IMR-90 (cell line): Measurements from ENCODE around the gene ACVR1B. TPM values are rescaled to one million over a fixed set of nuclear protein-coding genes. Genes with fewer than 3 reads are reported as not detected.

Experiments used
- ATAC-seq: fragments of 200-7000 bp; cut with Tn5 transposase; 2 replicates; pipeline ENCODE4 v1.9.1; 2020; ENCODE audit warnings: low read depth, mild to moderate bottlenecking, moderate library complexity
- BruUV-seq: library from RNA; stranded (reverse); fragments of 400-500 nt; replicated peaks from 2 replicates; lab custom pipeline; 2021; lab: Mats Ljungman, UMichigan
- CTCF ChIA-PET: fragments of 300-600 bp; formaldehyde crosslinking; extraction: SDS; loops from one replicate; lab custom pipeline; 2021; ENCODE audit warnings: antibody characterized with exemption; lab: Yijun Ruan, JAX
- POLR2A ChIA-PET: fragments of 300-600 bp; sonication (Branson Sonifier 250); formaldehyde crosslinking; loops from one replicate; lab custom pipeline; 2022; ENCODE audit warnings: antibody characterized with exemption; ENCODE audit not compliant: unreplicated experiment; lab: Charles Lee
- DNase-seq: peaks from one replicate; pipeline ENCODE4 v3.0.0; 2013
- H2AFZ ChIP-seq: replicated peaks from 2 replicates; pipeline ENCODE3; 2013; ENCODE audit warnings: low read length, mild to moderate bottlenecking; ENCODE audit not compliant: poor library complexity
- H2AK5ac ChIP-seq: 2 replicates; pipeline ENCODE4 v1.6.1; 2013; ENCODE audit warnings: low read depth, low read length, inconsistent platforms
- H2AK9ac ChIP-seq: replicated peaks from 2 replicates; pipeline ENCODE3; 2013; ENCODE audit warnings: mild to moderate bottlenecking, low read depth, low read length, moderate library complexity; ENCODE audit not compliant: poor library complexity
- H2BK120ac ChIP-seq: 2 replicates; pipeline ENCODE4 v1.6.1; 2013; ENCODE audit warnings: low read depth, low read length, inconsistent platforms
- H2BK15ac ChIP-seq: 3 replicates; pipeline ENCODE4 v1.6.1; 2013; ENCODE audit warnings: low read depth, low read length, inconsistent platforms
- H2BK20ac ChIP-seq: 2 replicates; pipeline ENCODE4 v1.6.1; 2013; ENCODE audit warnings: low read depth, mild to moderate bottlenecking, inconsistent platforms, low read length, moderate library complexity
- H2BK5ac ChIP-seq: 2 replicates; pipeline ENCODE4 v1.6.1; 2013; ENCODE audit warnings: mild to moderate bottlenecking, low read depth, low read length, inconsistent platforms; ENCODE audit not compliant: poor library complexity, severe bottlenecking
- H3K14ac ChIP-seq: replicated peaks from 2 replicates; pipeline ENCODE4 v1.6.1; 2013; ENCODE audit warnings: low read depth, low read length, inconsistent platforms
- H3K18ac ChIP-seq: 2 replicates; pipeline ENCODE4 v1.6.1; 2013; ENCODE audit warnings: low read depth, low read length, control low read depth
- H3K23ac ChIP-seq: 2 replicates; pipeline ENCODE4 v1.6.1; 2013; ENCODE audit warnings: low read depth, low read length, inconsistent platforms
- H3K27ac ChIP-seq: 2 replicates; pipeline ENCODE4 v1.5.1; 2013; ENCODE audit warnings: mild to moderate bottlenecking, control low read depth, low read length; ENCODE audit not compliant: insufficient read depth
- H3K27me3 ChIP-seq: 2 replicates; pipeline ENCODE4 v1.6.1; 2013; ENCODE audit warnings: low read length; ENCODE audit not compliant: control insufficient read depth, insufficient read depth
- H3K36me3 ChIP-seq: 2 replicates; pipeline ENCODE4 v1.6.1; 2013; ENCODE audit warnings: low read length, mixed read lengths; ENCODE audit not compliant: control insufficient read depth, insufficient read depth
- H3K4ac ChIP-seq: 2 replicates; pipeline ENCODE4 v1.6.1; 2013; ENCODE audit warnings: low read depth, low read length, inconsistent platforms
- H3K4me1 ChIP-seq: 2 replicates; pipeline ENCODE4 v1.6.1; 2013; ENCODE audit warnings: low read length, mixed read lengths; ENCODE audit not compliant: control insufficient read depth, insufficient read depth
- H3K4me2 ChIP-seq: 2 replicates; pipeline ENCODE4 v1.6.1; 2013; ENCODE audit warnings: low read depth, mild to moderate bottlenecking, control low read depth, low read length, moderate library complexity
- H3K4me3 ChIP-seq: 2 replicates; pipeline ENCODE4 v1.5.1; 2013; ENCODE audit warnings: low read depth, mild to moderate bottlenecking, control low read depth, low read length, moderate library complexity; ENCODE audit not compliant: insufficient read depth
- H3K56ac ChIP-seq: 2 replicates; pipeline ENCODE4 v1.6.1; 2013; ENCODE audit warnings: low read length, inconsistent platforms; ENCODE audit not compliant: insufficient read depth; ENCODE audit errors: extremely low read depth
- H3K79me1 ChIP-seq, 2 experiments: 2 replicates each; pipeline ENCODE4 v1.6.1; 2013; ENCODE audit warnings: low read length in 2 of 2, inconsistent platforms in 1 of 2, low read depth in 1 of 2
- H3K9ac ChIP-seq: 2 replicates; pipeline ENCODE4 v1.6.1; 2013; ENCODE audit warnings: low read depth, low read length, control low read depth
- H3K9me1 ChIP-seq: 2 replicates; pipeline ENCODE4 v1.6.1; 2013; ENCODE audit warnings: low read length, inconsistent platforms; ENCODE audit not compliant: insufficient read depth
- H3K9me3 ChIP-seq: 2 replicates; pipeline ENCODE4 v1.6.1; 2013; ENCODE audit warnings: low read length; ENCODE audit not compliant: control insufficient read depth, insufficient read depth
- H4K20me1 ChIP-seq: 2 replicates; pipeline ENCODE4 v1.6.1; 2013; ENCODE audit warnings: low read length, inconsistent platforms; ENCODE audit not compliant: insufficient read depth
- H4K5ac ChIP-seq: 2 replicates; pipeline ENCODE4 v1.6.1; 2013; ENCODE audit warnings: mild to moderate bottlenecking, low read depth, low read length, control low read depth
- H4K8ac ChIP-seq, 2 experiments: 2 replicates each; pipeline ENCODE4 v1.6.1; 2013; ENCODE audit warnings: low read depth in 2 of 2, low read length in 2 of 2, control low read depth in 1 of 2, inconsistent platforms in 1 of 2
- H4K91ac ChIP-seq: 2 replicates; pipeline ENCODE4 v1.6.1; 2013; ENCODE audit warnings: low read depth, low read length, inconsistent platforms; ENCODE audit not compliant: insufficient read depth
- CEBPB ChIP-seq: IDR thresholded peaks from 2 replicates; pipeline ENCODE4 v1.6.1; 2012; ENCODE audit warnings: low read depth, low read length, improper control_type of control experiment
- CHD1 ChIP-seq: IDR thresholded peaks from 2 replicates; pipeline ENCODE4 v1.6.1; 2012; ENCODE audit warnings: low read depth, low read length, improper control_type of control experiment
- FOS ChIP-seq: fragments of 150-350 bp; IDR thresholded peaks from 2 replicates; pipeline ENCODE4 v1.6.1; 2016; ENCODE audit warnings: low read depth, low read length
- MAFK ChIP-seq: IDR thresholded peaks from 2 replicates; pipeline ENCODE4 v1.6.1; 2012; ENCODE audit warnings: low read depth, low read length, improper control_type of control experiment
- MAZ ChIP-seq: IDR thresholded peaks from 2 replicates; pipeline ENCODE4 v1.6.1; 2012; ENCODE audit warnings: low read depth, mild to moderate bottlenecking, low read length, improper control_type of control experiment, moderate library complexity, borderline replicate concordance
- MXI1 ChIP-seq: IDR thresholded peaks from 2 replicates; pipeline ENCODE4 v1.6.1; 2012; ENCODE audit warnings: low read depth, mild to moderate bottlenecking, low read length, moderate library complexity, borderline replicate concordance
- RCOR1 ChIP-seq: IDR thresholded peaks from 2 replicates; pipeline ENCODE4 v1.6.1; 2012; ENCODE audit warnings: mild to moderate bottlenecking, low read length, improper control_type of control experiment; ENCODE audit not compliant: insufficient replicate concordance
- RFX5 ChIP-seq: IDR thresholded peaks from 2 replicates; pipeline ENCODE4 v1.8.0; 2012; ENCODE audit warnings: low read depth, mild to moderate bottlenecking, low read length, moderate library complexity
- SMC3 ChIP-seq: fragments of 150-350 bp; IDR thresholded peaks from 2 replicates; pipeline ENCODE4 v1.6.1; 2016; ENCODE audit warnings: low read depth, mild to moderate bottlenecking, antibody characterized with exemption, low read length, moderate library complexity
- WGBS, 2 experiments: methylation state at CpG; one replicate each; pipeline versions ENCODE4 v1.1.5 to v1.1.7; 2013; ENCODE audit warnings: missing lambda C conversion rate in 2 of 2; ENCODE audit not compliant: insufficient read length in 1 of 2; ENCODE audit errors: extremely low coverage in 2 of 2; 5-methylcytosine and 5-hydroxymethylcytosine counted together
- dilution Hi-C: fragments of 300-500 bp; cut with HindIII; formaldehyde crosslinking; loops from one replicate; pipeline ENCODE4 v1.14.3; 2018; ENCODE audit warnings: low sequenced_read_pairs; ENCODE audit not compliant: unreplicated experiment
- in situ Hi-C: fragments of 300-500 bp; cut with MboI; formaldehyde crosslinking; loops from 3 replicates; pipeline ENCODE4 v1.14.3; 2019; ENCODE audit warnings: low sequenced_read_pairs, inconsistent platforms, mixed read lengths
- intact Hi-C: fragments of 100-400 bp; cut with micrococcal nuclease; formaldehyde crosslinking; loops from 2 replicates; pipeline ENCODE4 v1.10.0; 2022
- polyA plus RNA-seq, 3 experiments: library from polyadenylated mRNA; depleted of rRNA; stranded (reverse); fragments of >200 nt; gene quantifications; 2 replicates each; pipeline ENCODE4 v1.2.3, GENCODE V29; 2012; ENCODE audit warnings: low replicate concordance in 1 of 3
- total RNA-seq: library from RNA; depleted of rRNA; stranded (reverse); fragments of >200 nt; gene quantifications from 2 replicates; pipeline ENCODE4 v1.2.3, GENCODE V29; 2012
- TF ChIP-seq, protein P1 (sequence below): fragments of 150-350 bp; IDR thresholded peaks from 2 replicates; pipeline ENCODE4 v1.6.1; 2016; ENCODE audit warnings: low read depth, mild to moderate bottlenecking, low read length, moderate library complexity, borderline replicate concordance
- TF ChIP-seq, protein P2 (sequence below): conservative IDR thresholded peaks from 2 replicates; pipeline ENCODE4 v1.5.1; 2012; ENCODE audit warnings: mild to moderate bottlenecking, low read depth, low read length, improper control_type of control experiment

ACVR1B gene
- total and polyA plus RNA-seq, 2 of the 4 experiments (the other 2 are of a cell fraction) = 5.7 to 13.6 TPM

DNA sequence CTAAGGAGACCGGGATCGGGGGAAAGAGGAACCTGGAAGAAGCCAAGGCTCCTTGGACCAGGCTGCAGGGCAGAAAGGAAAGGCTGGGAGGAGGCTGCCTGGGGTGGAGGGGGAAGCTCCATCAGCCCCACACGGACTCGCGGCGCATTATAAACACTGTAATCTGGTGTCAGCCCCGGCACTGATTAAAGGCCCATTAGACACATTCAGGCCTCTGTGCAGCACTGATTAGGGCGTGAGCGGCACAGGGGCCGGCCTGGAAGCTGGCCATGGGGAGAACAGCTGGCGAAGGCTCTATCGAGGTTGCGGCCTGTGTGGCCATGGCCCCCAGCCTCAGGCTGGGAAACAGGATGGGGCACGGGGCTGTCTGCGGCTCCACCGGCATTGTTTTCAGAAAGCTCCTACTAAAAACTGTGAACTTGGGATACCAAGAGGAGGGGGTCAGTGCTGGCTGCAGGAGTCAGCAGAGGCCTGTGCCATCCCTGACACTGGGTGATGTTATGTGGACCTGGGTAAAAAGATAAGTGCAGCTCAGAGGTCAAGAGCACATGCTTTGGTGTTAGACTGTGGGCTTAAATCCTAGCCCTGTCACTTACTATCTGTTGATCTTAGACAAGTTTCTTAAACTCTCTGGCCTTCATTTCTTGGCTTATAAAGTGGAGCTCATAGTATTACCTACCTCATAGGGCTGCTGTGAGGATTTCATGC, 33.6 kb upstream of the ACVR1B start:
- Histone ChIP-seq H2AK9ac (no peak overlapping the region), H2AK5ac (no peak overlapping the region), H2AFZ (peak overlapping the region; percentile 60), H3K9me1 (peaks cover 21% of the 10 kb centered on the region), H3K27me3 (no peaks in the 10 kb centered on the region), H3K9ac (no peak overlapping the region), H3K36me3 (peaks cover 8% of the 10 kb centered on the region; the same call in 1 of the 2 replicates), H3K4me3 (no peak overlapping the region), H3K56ac (no peak overlapping the region), H3K23ac (0 out of 2 replicates have a peak overlapping the region, but pooled peaks have one; percentile 29), H4K20me1 (no peaks in the 10 kb centered on the region), H3K9me3 (no peaks in the 10 kb centered on the region), H3K18ac (no peak overlapping the region), H3K4me1 (peaks cover 16% of the 10 kb centered on the region), H2BK120ac (no peak overlapping the region), H3K4ac (no peak overlapping the region), H3K79me1 (peaks cover 0 to 5% of the 10 kb centered on the region in 2 experiments; a peak in 1 of 4 replicates), H2BK5ac (no peak overlapping the region), H2BK15ac (no peak overlapping the region), H3K14ac (no peak overlapping the region), H2BK20ac (no peak overlapping the region), H4K91ac (no peak overlapping the region), H3K27ac (no peak overlapping the region), H3K4me2 (no peak overlapping the region), H4K8ac (no peak overlapping the region), H4K5ac (no peak overlapping the region)
- in situ Hi-C loops = no loop called here
- ATAC-seq = no peak
- POLR2A ChIA-PET = no interaction called here
- no TSS peak for BruUV-seq
- TF ChIP-seq MXI1 (no peak), SMC3 (no peak), RCOR1 (no peak), MAZ (no peak), FOS (no peak), CEBPB (no peak), CHD1 (no peak), MAFK (no peak), RFX5 (no peak)
- TF ChIP-seq, protein P1, sequence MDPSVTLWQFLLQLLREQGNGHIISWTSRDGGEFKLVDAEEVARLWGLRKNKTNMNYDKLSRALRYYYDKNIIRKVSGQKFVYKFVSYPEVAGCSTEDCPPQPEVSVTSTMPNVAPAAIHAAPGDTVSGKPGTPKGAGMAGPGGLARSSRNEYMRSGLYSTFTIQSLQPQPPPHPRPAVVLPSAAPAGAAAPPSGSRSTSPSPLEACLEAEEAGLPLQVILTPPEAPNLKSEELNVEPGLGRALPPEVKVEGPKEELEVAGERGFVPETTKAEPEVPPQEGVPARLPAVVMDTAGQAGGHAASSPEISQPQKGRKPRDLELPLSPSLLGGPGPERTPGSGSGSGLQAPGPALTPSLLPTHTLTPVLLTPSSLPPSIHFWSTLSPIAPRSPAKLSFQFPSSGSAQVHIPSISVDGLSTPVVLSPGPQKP = no peak
- TF ChIP-seq, protein P2, sequence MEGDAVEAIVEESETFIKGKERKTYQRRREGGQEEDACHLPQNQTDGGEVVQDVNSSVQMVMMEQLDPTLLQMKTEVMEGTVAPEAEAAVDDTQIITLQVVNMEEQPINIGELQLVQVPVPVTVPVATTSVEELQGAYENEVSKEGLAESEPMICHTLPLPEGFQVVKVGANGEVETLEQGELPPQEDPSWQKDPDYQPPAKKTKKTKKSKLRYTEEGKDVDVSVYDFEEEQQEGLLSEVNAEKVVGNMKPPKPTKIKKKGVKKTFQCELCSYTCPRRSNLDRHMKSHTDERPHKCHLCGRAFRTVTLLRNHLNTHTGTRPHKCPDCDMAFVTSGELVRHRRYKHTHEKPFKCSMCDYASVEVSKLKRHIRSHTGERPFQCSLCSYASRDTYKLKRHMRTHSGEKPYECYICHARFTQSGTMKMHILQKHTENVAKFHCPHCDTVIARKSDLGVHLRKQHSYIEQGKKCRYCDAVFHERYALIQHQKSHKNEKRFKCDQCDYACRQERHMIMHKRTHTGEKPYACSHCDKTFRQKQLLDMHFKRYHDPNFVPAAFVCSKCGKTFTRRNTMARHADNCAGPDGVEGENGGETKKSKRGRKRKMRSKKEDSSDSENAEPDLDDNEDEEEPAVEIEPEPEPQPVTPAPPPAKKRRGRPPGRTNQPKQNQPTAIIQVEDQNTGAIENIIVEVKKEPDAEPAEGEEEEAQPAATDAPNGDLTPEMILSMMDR = no peak
- DNase-seq = no peak
- whole genome bisulfite sequencing, 2 experiments = 29% methylated on average over 6 of the region's 16 CpGs; no CpG with 5 or more reads in 1 of the 2 experiments
- dilution Hi-C loops = no loop called here
- intact Hi-C loops = no loop called here
- CTCF ChIA-PET = no interaction called here
